ENCODE data around the gene B4GALT5.

- TF ChIP-seq EGR1 (IDR thresholded peaks at IDR 0.05; ENCODE audit: low read depth) (no peak), REST (IDR thresholded peaks at IDR 0.05; ENCODE audit: low read depth) (no peak), CTCF (IDR thresholded peaks at IDR 0.05 in 2 of 3, conservative IDR thresholded peaks at IDR 0.05 in 1 of 3; ENCODE audit: borderline replicate concordance in 1 of 3, insufficient read depth in 1 of 3, low read depth in 2 of 3, low read length in 2 of 3) (no peak), POLR2A (IDR thresholded peaks at IDR 0.05; ENCODE audit: borderline replicate concordance, extremely low read depth, insufficient read depth, insufficient read length) (no peak), RAD21 (IDR thresholded peaks at IDR 0.05; ENCODE audit: low read depth) (no peak), TCF7L2 (IDR thresholded peaks at IDR 0.05; ENCODE audit: borderline replicate concordance, extremely low read depth, insufficient read depth, insufficient read length) (no peak), MAX (IDR thresholded peaks at IDR 0.05) (peak; percentile 68; the same call in 1 of the 2 replicates), SP1 (IDR thresholded peaks at IDR 0.05; ENCODE audit: low read depth) (peak; percentile 59; the same call in 1 of the 2 replicates), POLR2AphosphoS5 (IDR thresholded peaks at IDR 0.05; ENCODE audit: low read depth, low read length) (no peak), JUND (IDR thresholded peaks at IDR 0.05) (peak; percentile 84), EZH2phosphoT487 (IDR thresholded peaks at IDR 0.05; ENCODE audit: borderline replicate concordance) (no peak), FOSL1 (IDR thresholded peaks at IDR 0.05; ENCODE audit: low read depth) (peak; percentile 86), YY1 (IDR thresholded peaks at IDR 0.05; ENCODE audit: extremely low read depth, insufficient replicate concordance, low read depth, low read length) (no peak)
Measured at GRCh38 chr20:49676581-49677291, 36.9 kb downstream of the B4GALT5 start.
